ENCODE results near the gene CRYGA.

CRYGA gene, protein sequence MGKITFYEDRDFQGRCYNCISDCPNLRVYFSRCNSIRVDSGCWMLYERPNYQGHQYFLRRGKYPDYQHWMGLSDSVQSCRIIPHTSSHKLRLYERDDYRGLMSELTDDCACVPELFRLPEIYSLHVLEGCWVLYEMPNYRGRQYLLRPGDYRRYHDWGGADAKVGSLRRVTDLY

DNA sequence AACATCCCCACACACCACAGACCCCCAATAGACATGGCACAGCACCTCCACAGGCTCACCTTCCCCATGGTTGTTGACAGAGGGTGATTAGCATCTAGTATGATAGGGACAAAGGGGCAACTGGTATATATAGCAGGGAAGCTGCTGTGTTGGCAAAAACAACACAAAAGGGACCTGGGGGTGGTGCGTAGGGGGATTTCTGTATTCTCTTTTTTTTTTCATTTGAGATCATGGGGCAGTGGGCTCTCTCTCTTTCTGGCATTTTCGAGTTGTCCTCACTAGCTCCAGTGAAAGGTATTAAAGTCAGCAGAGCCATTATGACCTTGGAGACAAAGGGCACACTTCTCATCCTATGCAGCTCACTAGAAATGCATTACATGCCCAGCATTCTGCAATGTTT is at the start of gene CRYGA:
Gene CRYGA, minus strand, starts transcription at position 101 of the 400 bp plus-strand sequence. Its CDS starts 33 bp downstream, at position 68.
- DNase-seq = no peak

DNA sequence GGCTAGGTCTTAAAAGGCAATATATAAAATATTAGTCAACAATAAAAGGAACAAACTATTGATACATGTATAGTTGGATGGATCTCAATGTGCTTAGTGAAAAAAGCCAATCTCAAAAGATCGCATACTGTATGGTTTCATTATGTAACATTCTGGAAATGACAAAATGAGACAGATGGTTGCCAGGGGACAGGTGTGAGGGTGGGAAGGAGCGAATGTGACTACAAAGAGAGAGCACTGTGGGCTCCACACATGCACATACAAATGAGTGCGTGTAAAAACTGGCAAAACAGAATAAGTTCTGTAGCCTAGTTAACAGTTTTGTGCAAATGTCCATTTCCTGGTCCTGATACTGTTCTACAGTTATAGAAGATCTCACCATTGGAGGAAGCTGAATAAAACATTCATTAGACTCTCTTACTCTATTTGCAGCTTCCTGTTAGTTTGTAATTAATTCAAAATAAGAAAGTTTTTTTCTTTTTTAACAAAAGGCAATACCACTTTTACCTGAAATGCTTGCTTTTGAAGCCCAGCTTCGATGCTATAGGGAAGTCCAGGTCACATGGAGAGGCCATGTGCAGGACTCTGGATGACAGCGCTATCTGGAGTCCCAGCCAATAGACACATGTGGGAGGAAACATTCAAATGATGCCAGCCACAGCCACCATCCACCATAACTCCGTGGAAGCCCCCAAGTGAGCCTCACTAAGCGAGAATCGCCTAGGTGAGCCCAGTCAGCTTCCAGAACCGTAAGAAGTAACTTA is 47.5 kb upstream of the CRYGA start:
- DNase-seq = no peak

DNA sequence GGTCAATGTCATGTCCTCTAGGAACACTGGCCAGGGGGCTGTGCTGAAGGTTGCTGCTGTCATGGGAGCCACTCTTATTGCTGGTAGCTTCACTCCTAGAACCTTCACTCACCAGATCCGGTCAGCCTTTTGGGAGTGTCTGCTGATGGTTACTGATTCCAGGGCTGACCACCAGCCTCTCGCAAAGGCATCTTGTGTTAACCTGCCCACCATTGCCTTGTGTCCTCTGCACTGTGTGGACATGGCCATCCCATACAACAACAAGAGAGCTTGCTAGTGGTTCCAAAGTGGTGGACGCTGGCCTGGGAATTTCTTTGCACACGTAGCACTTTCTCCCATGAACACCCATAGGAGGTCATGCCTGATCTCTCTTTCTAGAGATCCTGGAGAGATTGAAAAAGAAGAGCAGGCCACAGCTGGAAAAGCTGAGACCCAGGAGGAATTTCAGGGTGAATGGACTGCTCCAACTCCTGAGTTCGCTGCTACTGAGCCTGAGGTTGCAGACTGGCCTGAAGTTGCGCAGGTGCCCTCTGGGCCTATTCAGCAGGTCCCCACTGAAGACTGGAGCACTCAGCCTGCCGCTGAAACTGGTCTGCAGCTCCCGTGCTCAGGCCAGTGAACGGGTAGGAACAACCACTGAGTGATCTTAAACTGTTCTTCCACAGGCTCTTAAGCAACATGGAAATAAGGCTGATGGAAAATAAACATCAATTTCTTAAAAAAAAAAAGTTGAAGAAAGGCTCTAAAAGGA is 45.1 kb upstream of the CRYGA start:
- DNase-seq = no peak

DNA sequence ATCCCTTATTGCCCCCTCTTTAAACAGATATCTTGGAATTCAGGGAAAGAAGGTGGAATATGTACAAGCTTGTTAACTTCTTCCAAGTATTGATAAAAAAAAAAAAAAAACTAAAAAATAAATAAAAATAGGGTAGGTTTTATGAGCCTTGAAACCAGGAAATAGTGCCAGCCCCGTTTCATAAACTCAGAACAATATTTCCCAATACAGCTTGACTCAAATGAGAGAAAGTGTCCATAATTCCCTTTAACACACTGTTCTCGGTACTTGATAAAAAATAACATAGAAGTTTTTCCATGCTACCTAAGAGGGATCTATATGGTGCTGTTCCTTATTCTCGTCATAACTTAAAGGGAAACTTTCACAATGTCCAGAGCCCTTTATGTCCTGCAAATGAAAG is 44.4 kb upstream of the CRYGA start:
- no peak for DNase-seq

DNA sequence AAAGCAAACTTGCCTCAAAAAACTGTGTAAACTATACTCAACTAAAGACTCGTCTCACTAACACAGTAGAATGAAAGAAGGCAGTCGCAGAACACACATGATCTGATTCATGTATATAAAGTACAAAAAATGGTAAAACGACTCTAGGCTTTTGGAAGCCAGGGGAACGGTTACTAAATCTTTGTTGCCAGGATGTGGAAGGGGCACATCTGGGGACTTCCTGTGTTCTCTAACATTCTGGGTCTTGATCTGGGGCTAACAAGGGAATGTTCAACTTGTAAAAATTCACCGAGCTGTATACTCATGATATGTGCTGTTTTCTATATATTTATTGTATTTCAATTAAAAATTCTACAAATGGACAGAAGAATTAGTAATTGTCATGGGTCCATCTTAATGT is 40.8 kb upstream of the CRYGA start:
- no peak for DNase-seq

DNA sequence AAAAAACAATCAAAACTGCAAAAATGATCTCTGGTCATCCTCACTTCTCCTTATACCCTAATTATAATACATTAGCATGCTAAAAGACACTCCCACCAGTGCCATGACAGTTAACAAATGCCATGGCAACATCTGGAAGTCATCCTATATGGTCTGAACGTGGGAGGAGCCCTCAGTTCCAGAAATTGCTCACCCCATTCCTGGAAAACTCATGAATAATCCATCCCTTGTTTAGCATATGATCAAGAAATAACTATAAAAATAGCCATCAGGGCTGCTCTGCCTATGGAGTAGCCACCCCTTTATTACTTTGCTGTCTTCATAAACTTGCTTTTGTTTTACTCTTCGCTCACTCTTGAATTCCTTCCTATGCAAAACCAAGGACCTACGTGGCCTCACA is 32.1 kb upstream of the CRYGA start:
- DNase-seq = no peak

DNA sequence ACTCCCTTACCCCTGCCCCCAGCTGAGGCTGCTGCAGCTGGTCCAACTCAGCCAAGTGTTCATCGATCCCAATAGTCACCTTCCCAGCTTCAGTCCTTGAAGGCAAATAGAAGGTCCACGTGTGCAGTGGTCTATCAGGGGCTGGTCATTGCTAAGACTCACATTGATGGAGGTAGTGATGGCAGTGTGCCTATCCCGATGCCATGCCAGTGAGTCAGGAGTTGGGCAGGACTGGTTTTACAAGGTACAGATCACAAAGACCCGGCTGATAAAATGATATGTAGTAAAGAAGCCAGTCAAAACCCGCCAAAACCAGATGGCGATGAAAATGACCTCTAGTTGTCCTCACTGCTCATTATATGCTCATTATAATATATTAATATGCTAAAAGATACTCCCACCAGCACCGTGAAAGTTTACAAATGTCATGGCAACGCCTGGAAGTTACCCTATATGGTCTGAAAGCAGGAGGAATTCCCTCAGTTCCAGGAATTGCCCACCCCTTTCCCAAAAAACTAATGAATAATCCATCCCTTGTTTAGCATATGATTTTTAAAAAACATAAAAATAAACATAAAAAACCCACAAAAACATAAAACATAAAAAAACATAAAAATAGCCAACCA is 29.3 kb upstream of the CRYGA start:
- no peak for DNase-seq

DNA sequence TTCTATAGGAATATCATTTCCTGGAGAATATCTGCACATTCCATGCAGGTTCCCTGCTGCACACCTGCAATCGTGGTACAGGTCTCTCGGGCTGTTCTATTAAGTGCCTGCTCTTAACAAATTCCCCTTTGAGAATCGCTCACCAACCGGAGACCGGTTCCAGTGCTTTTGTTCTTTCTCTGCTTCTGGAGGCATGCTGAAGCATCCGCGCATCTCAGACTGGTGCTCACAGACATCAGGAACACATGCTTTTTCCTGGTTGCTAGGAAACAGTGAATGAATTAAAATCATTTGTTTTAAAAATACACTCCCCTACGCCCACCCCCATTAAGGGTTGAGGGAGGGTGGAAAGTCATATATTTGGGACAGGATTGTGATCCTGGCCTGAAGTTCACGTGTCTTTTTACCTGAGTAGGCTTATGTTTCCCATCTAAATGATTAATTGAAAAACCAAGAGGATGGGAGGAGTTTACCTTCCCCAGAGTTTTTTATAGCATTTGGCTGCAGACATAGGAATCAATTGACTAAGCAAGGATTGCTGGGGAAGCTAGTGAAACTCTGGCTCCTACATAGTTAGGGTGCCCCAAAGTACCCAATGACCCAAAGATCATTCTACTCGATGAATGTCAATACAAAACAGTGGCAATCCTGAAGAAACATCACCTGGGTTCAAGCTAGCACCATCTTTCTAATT is 26.6 kb upstream of the CRYGA start, which contains the start of gene C2orf80:
Gene C2orf80, minus strand, starts transcription at position 221 of the 694 bp plus-strand sequence. CDS start 3,044 bp downstream, outside the sequence.
- DNase-seq = no peak

DNA sequence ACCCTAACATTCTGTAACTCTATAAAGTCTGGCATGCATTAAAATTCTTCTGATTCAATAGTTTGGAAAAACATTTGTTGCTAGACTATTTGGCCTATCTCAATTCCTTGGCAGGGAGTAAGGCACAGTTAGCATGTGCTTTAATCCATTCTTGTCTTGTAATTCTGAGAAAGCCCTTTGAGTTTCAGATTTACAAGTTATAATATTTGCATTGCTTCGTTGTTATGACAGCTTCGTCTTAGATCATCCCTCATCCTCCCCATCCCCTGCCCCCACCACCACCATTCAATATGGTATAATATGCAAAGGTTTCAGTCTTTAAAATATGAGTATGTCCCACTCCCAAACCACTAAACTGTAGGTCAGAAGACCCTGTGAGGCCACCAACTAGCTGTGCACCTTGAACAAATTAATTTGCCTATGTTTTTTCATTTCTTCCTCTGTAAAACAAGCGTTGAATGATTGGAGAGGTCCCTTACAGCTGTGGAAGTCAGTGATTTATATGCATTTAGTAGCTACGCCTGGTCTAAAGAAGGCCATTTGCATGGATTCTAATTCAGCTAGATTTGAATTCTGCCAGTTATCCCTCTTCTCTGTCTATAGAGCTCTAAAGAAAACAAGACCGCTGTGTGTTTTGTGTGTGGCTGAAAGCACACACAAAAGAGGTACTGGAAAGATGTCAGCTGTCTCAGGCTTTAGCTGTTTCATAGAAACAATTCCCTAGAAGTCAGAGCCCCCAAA is 25.9 kb upstream of the CRYGA start:
- no peak for DNase-seq

DNA sequence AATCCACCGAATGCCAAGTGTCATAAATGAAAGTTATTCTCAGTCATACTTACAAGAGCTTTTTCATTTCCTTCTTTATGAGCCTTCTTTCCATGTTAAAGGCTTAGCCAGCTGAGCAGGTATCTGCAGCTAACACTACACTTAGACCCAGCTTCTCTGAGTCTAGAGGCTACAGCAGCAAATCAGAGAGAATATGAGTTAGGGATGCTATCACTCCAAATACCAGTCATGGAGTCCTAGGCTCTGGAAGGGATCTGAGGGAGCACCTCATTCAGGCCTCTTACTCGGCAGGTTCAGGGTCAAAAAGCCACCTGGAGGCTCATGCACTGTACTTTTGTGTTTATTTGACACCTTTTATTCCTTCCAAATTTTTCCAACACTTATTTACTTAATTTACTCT is 23.5 kb upstream of the CRYGA start:
- no peak for DNase-seq

DNA sequence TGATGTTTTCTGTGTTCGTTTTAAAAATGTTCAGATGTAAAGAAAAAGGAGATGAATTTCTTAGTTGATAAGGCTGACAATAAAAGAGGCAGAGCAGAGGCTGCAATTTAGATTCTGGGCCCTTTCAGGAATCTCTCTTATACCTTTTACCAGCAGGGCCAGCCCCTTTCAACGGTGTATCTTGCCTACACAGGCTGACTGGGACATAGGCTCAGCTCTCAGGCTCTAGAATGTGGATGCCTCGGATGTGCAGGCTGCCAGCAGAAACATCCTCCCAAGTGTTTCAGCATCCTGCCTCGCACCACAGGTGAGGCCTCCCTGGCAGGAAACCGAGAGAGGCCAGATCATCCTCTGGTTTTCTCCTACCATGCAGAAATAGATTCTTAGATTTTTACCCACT is 23.1 kb upstream of the CRYGA start:
- no peak for DNase-seq

DNA sequence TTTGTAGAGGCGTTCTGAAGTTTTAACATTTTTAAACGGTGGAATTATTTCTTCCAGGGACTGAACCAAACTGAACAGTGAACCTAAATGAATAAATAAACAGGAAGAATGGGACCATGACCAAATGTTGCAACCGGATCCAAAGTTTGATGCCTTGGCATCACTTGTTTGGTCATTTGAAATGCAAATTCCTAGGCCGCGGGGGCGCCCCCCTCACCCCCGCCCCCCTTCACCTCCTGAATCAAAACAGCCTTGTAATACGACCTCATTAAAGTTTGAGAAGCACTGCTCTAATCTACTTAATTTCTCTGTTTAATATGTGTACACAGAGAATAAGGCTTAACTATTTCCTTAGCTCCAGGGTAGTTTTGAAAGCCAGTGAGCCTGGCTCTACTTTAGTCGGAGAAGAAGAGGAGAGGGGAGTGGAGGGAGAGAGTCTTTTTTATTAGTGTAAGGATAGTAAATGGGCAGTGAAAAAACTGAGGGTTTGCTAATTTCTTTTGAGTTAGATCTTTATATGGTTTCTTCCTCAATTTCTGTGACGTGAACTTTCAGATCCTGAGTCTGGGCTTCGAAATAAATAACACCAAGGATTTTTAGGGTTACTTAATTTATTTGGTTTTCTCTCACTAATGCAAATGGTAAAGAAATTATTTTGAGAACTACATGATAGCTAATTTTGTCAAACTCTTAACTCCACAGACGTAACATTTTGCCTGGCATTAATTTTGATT is 20.8 kb upstream of the CRYGA start:
- DNase-seq = no peak

DNA sequence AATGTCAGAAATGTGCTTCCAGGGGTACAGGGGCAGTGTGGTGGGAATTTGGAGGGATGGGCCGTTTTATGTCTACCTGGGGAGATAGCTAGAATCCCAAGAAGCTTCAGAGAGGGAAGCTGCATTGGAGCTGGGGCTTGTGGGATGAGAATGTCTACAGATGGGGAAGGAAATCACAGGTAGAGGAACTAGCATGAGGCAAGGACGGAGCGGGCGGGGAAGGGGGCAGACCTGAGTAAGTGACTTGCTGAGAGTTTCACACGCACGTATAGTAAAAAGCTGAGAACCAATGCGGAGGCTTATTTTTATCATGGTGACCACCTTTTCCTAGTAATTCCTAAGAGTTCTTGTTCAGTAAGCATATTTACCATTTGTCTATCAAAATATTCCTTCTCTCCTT is 20.1 kb upstream of the CRYGA start:
- no peak for DNase-seq

DNA sequence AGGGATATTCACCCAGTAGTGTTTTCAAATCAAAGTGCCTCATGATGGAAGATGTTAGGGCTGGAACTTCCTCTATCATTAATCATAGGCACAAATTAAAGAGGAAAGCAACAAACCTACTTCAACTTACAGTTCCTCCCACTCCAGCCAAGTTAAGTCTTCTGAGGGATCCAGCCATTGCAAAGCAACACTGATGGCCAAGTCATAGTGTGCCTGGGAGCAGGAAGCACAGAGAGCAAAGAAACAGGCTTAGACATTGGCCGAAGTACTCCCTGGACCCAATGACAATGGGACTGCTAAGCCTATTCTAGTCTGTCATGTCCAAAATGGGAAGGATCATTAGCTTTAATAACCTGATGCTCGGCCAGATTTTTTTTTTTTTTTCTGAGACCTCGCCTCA is 19.4 kb upstream of the CRYGA start:
- DNase-seq = no peak

DNA sequence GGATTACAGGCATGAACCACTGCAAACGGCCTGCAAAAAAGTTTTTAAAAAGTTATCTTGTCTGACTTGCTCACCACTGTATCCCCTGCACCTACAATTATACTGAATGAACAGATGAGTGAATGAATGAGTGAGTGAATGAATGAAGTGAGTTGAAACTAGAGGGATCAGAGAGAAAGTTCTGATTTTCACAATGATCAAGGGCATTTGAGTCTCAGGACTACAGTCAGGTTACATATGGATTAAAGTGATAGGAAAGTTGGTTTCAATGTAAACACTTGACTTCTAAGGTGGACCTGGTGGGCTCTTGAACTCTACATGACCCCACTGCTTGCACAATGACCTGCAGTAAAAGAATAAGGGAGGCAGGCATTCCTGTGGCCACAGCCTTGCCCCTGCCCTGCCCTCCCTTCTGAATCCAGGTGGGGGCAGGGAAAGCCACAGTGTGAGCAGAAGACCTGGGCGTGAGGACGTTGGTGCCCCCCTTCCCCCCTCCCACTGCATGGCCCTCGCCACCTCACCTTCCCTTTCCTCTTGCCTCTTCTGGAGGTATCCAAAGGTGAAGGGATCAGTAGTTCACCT is 15.7 kb upstream of the CRYGA start:
- DNase-seq = no peak

DNA sequence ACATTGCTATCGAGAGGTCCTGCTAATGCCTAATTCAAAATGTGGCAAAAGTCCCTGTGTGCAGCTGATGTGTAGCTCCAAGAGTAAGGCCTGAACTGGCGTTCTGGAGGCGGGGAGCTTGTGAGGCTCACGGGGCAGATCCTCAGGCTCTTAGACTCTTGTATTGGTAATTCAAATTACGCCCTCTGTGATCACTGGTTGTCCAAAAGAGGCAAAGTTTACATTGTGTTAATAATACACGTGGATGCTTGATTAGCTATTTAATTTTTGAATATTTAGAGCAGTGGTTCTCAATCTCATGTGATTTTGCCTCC is 12.4 kb upstream of the CRYGA start:
- no peak for DNase-seq

DNA sequence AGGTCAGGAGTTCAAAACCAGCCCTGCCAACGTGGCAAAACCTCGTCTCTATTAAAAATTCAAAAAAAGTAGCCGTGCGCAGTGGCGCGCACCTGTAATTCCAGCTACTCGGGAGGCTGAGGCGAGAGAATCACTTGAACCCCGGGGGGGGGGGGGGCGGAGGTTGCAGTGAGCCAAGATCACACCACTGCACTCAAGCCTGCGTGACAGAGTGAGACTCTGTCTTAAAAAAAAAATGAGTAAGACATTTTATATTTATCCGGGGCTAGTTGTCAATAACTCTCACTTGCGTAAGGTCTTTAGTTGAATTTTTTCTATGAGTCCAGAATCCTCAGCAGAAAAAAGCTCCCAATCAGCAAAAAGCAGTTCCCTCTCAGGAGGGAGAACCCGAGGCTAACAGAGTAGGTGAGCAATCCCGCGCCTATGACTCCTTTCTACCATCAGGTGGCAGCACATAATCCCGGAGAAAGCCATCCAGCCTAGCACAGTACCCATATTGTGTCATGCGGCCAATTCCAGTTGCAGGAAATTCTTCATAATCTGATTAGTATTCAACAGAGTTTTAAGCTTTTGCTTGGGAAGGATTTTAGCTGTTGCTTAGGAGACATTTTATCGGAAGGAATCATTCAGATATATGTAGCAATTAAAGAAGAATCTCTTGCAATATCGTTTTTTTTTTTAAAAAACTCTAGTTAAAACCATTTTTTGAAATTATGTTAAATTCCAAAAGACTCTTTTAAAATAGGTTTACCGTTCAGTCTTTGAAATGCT is 11.9 kb upstream of the CRYGA start:
- peak; percentile 79 for DNase-seq

DNA sequence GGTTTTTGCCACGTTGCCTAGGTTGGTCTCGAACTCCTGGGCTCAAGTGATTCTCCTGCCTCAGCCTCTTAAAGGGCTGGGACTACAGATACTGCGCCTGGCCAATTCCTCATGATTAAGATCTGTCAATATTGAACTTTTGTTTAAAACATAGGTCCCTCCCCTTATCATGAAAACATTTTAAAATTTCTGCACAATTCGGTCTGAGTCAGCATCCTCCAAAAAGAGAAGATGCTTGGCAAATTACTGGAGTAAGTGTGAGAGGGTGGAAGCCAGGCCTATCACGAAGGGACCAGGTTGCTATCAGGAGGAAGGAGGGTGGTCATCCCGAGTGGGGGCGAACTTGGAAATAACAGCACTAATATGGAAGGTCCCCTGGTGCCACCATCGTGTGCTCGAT is 10.8 kb upstream of the CRYGA start:
- DNase-seq = no peak

DNA sequence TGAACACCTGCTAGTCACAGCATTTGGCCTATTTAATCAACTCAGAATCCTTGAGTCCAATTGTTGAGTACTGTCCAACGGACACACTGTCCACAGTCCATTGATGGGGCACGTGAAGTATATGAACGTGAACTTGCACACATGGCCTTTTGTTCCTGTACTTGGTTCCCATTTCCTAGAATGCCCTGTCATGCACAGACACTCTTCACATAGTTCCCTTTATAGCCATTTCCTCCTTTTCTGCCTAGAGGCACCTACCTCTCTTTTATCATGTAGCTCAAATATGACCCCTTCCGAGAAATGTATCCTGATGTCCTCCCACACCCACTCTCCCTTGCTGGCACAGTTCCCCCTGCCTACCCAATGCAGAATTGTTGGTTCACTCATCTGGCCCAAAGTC is 8.7 kb upstream of the CRYGA start:
- peak; percentile 55 for DNase-seq

Measured in hematopoietic multipotent progenitor cell treated with erythropoietin and hydrocortisone succinate and interleukin-3 and kit ligand, for 8 days (in vitro differentiated cells).